ENCODE data around the gene SLC18A3. TPM values are rescaled to one million over a fixed set of nuclear protein-coding genes. Genes with fewer than 3 reads are reported as not detected.

SLC18A3 gene
- total and polyA plus RNA-seq, 2 experiments from 2014 or later = 0.16 TPM; not detected in 1

GRCh38 chr10:49652421-49653272 is 42.5 kb downstream of the SLC18A3 start:
- no peaks in the 10 kb centered on the region for H4K20me1 ChIP-seq (replicated peaks; ENCODE audit: insufficient read depth)
- ATAC-seq (no peak), DNase-seq (ENCODE audit: low spot score) (no peak)
- peaks cover 14% of the 10 kb centered on the region for H3K4me1 Mint-ChIP-seq
- H3K9me2 ChIP-seq (ENCODE audit: insufficient read depth) = no peaks in the 10 kb centered on the region
- no peaks in the 10 kb centered on the region for H3K36me3 ChIP-seq (ENCODE audit: insufficient read depth)
- no peak overlapping the region for H3K4me3 Mint-ChIP-seq
- H3K27me3 ChIP-seq (ENCODE audit: insufficient read depth) = no peaks in the 10 kb centered on the region
- H2AFZ ChIP-seq = no peak overlapping the region
- H3K79me2 ChIP-seq (replicated peaks; ENCODE audit: insufficient read depth) = no peaks in the 10 kb centered on the region
- no peak overlapping the region for H3K4me2 ChIP-seq
- H3K36me3 Mint-ChIP-seq (ENCODE audit: low read depth) = no peaks in the 10 kb centered on the region
- TF ChIP-seq NANOG (IDR thresholded peaks at IDR 0.05; ENCODE audit: borderline replicate concordance) (no peak), EZH2phosphoT487 (IDR thresholded peaks at IDR 0.05; ENCODE audit: unreplicated experiment) (no peak), CTCF (conservative IDR thresholded peaks at IDR 0.05; ENCODE audit: low read depth in 2 of 2) (no peak), STAT1 (IDR thresholded peaks at IDR 0.05; ENCODE audit: unreplicated experiment) (no peak), ZNF331 (CRISPR knock-in tag; IDR thresholded peaks at IDR 0.05; ENCODE audit: low read depth) (no peak), ZNF462 (CRISPR knock-in tag; IDR thresholded peaks at IDR 0.05) (no peak), CREB1 (CRISPR knock-in tag; IDR thresholded peaks at IDR 0.05; ENCODE audit: low read depth) (no peak), ETS1 (IDR thresholded peaks at IDR 0.05) (no peak), EZH2 (IDR thresholded peaks at IDR 0.05; ENCODE audit: low read depth, unreplicated experiment) (no peak)
- H3K27ac ChIP-seq (ENCODE audit: low read depth) = no peak overlapping the region
- H3K4me3 ChIP-seq = no peak overlapping the region
- H3K27me3 Mint-ChIP-seq (ENCODE audit: insufficient read depth, low read depth, poor library complexity) = peaks cover 12% of the 10 kb centered on the region
- H3K4me1 ChIP-seq (ENCODE audit: insufficient read depth) = peaks cover 5% of the 10 kb centered on the region; the same call in 1 of the 2 replicates
- no peaks in the 10 kb centered on the region for H3F3A ChIP-seq (replicated peaks; ENCODE audit: low read depth)
- H3K9me3 Mint-ChIP-seq = no peaks in the 10 kb centered on the region
- no peak overlapping the region for H3K27ac Mint-ChIP-seq

All from GM23338 (cell line).